B cell (primary cell): ENCODE measurements around the gene GADD45B. TPM values are rescaled to one million over a fixed set of nuclear protein-coding genes. Genes with fewer than 3 reads are reported as not detected.

Experiments
- ATAC-seq: fragments of 200-7000 bp; cut with Tn5 transposase; one replicate; pipeline ENCODE4 v1.10.0; 2021; ENCODE audit warnings: low read depth, mild to moderate bottlenecking, moderate number of reproducible peaks, moderate library complexity
- CTCF ChIA-PET: fragments of 350-600 bp; sonication (Branson Sonifier 250); formaldehyde crosslinking; loops from one replicate; lab custom pipeline; 2021; ENCODE audit warnings: antibody characterized with exemption, inconsistent platforms; lab: Charles Lee
- POLR2A ChIA-PET: fragments of 350-600 bp; sonication (Branson Sonifier 250); formaldehyde crosslinking; loops from one replicate; lab custom pipeline; 2021; ENCODE audit warnings: antibody characterized with exemption; lab: Charles Lee
- DNase-seq: peaks from one replicate; pipeline ENCODE4 v3.0.0; 2013
- H2AFZ ChIP-seq: 2 replicates; pipeline ENCODE4 v1.6.1; 2012; ENCODE audit warnings: mild to moderate bottlenecking, low read depth, low read length; ENCODE audit not compliant: insufficient read depth, poor library complexity, severe bottlenecking
- H3K27ac ChIP-seq, 2 donors: 1 replicate in 1 of 2; 2 replicates in 1 of 2; pipeline ENCODE4 v1.5.1; 2012 to 2013; ENCODE audit warnings: low read length in 2 of 2, mild to moderate bottlenecking in 2 of 2, moderate library complexity in 1 of 2
- H3K27me3 ChIP-seq, 4 experiments: fragments of 200-600 bp in 1 of 4; sonication (generic) in 1 of 4; replicated peaks in 1 of 4; 1 replicate in 2 of 4; 2 replicates in 2 of 4; pipeline versions ENCODE4 v1.6.1 to v1.7.0; 2013 to 2016; ENCODE audit warnings: low read length in 3 of 4, mild to moderate bottlenecking in 2 of 4, mixed read lengths in 1 of 4, moderate library complexity in 1 of 4; ENCODE audit not compliant: insufficient read depth in 4 of 4, control insufficient read depth in 3 of 4; ENCODE audit errors: control extremely low read depth in 1 of 4
- H3K36me3 ChIP-seq, 2 experiments: replicated peaks in 1 of 2; 1 replicate in 1 of 2; 2 replicates in 1 of 2; pipeline versions ENCODE4 v1.6.1 to v1.7.1; 2013; ENCODE audit warnings: low read length in 1 of 2; ENCODE audit not compliant: insufficient read depth in 2 of 2, control insufficient read depth in 1 of 2; ENCODE audit errors: control extremely low read depth in 1 of 2, extremely low read depth in 1 of 2
- H3K4me1 ChIP-seq, 2 donors: fragments of 200-600 bp in 1 of 2; sonication (generic) in 1 of 2; 1 replicate in 1 of 2; 2 replicates in 1 of 2; pipeline versions ENCODE4 v1.5.1 to v1.6.1; 2013 to 2017; ENCODE audit warnings: low read length in 2 of 2; ENCODE audit not compliant: control insufficient read depth in 2 of 2, insufficient read depth in 2 of 2
- H3K4me2 ChIP-seq: replicated peaks from 2 replicates; pipeline ENCODE3; 2012; ENCODE audit warnings: mild to moderate bottlenecking, low read depth, low read length; ENCODE audit not compliant: poor library complexity, severe bottlenecking
- H3K4me3 ChIP-seq, 5 experiments: fragments of 200-600 bp in 1 of 5; sonication (generic) in 1 of 5; 1 replicate in 3 of 5; 2 replicates in 2 of 5; pipeline versions ENCODE4 v1.5.1 to v1.7.0; 2011 to 2016; ENCODE audit warnings: low read length in 4 of 5, mild to moderate bottlenecking in 4 of 5, low read depth in 2 of 5, control low read depth in 1 of 5, moderate library complexity in 1 of 5; ENCODE audit not compliant: insufficient read depth in 1 of 5; ENCODE audit errors: control extremely low read depth in 1 of 5, extremely low read depth in 1 of 5
- H3K79me2 ChIP-seq: fragments of 200-600 bp; sonication (generic); one replicate; pipeline ENCODE4 v1.6.0; 2016; ENCODE audit warnings: low read length; ENCODE audit not compliant: control insufficient read depth, insufficient read depth
- H3K9ac ChIP-seq: fragments of 200-600 bp; sonication (generic); 2 replicates; pipeline ENCODE4 v1.6.1; 2017; ENCODE audit warnings: mild to moderate bottlenecking, low read length, moderate library complexity
- H3K9me3 ChIP-seq, 3 donors: one replicate each; pipeline versions ENCODE4 v1.6.1 to v1.7.1; 2013; ENCODE audit warnings: low read length in 2 of 3; ENCODE audit not compliant: control insufficient read depth in 2 of 3, insufficient read depth in 1 of 3; ENCODE audit errors: control extremely low read depth in 1 of 3
- H4K20me1 ChIP-seq: 2 replicates; pipeline ENCODE4 v1.6.0; 2012; ENCODE audit warnings: mild to moderate bottlenecking, low read length; ENCODE audit not compliant: insufficient read depth, control insufficient read depth, poor library complexity, severe bottlenecking
- H3K27ac Mint-ChIP-seq: one replicate; pipeline ENCODE4 v1.8.0; 2021; ENCODE audit warnings: mixed read lengths
- H3K27me3 Mint-ChIP-seq: one replicate; pipeline ENCODE4 v1.8.0; 2021; ENCODE audit warnings: mixed read lengths
- H3K4me1 Mint-ChIP-seq: one replicate; pipeline ENCODE4 v1.8.0; 2021; ENCODE audit warnings: mixed read lengths
- H3K4me3 Mint-ChIP-seq: one replicate; pipeline ENCODE4 v1.8.0; 2021; ENCODE audit warnings: mixed read lengths
- H3K9me3 Mint-ChIP-seq: one replicate; pipeline ENCODE4 v1.8.0; 2022; ENCODE audit warnings: mixed read lengths; ENCODE audit not compliant: insufficient read depth
- EZH2 ChIP-seq: IDR thresholded peaks from 2 replicates; pipeline ENCODE4 v1.6.1; 2012; ENCODE audit warnings: borderline replicate concordance, low read depth, mild to moderate bottlenecking, moderate library complexity, low read length; ENCODE audit not compliant: insufficient read depth, poor library complexity, severe bottlenecking
- WGBS: methylation state at CpG from one replicate; pipeline ENCODE4 v1.1.5; 2013; ENCODE audit warnings: missing lambda C conversion rate; ENCODE audit not compliant: insufficient coverage; 5-methylcytosine and 5-hydroxymethylcytosine counted together
- intact Hi-C: fragments of 100-400 bp; cut with micrococcal nuclease; formaldehyde crosslinking; loops from one replicate; pipeline ENCODE4 v1.10.0; 2022
- polyA plus RNA-seq: library from polyadenylated mRNA; depleted of rRNA; stranded (reverse); fragments of >200 nt; gene quantifications from 2 replicates; pipeline ENCODE4 v1.2.3, GENCODE V29; 2012
- total RNA-seq, 2 donors: library from RNA; stranded (reverse); fragments of 120-200 nt in 1 of 2; gene quantifications; 1 replicate in 1 of 2; 2 replicates in 1 of 2; pipeline versions ENCODE4 v1.2.3 to v1.2.4, GENCODE V29; 2013 to 2022
- TF ChIP-seq, protein P1 (sequence below): fragments of 200-600 bp; IDR thresholded peaks from one replicate; pipeline ENCODE4 v1.8.0; 2022; ENCODE audit warnings: antibody characterized with exemption, mild to moderate bottlenecking

GADD45B gene
- total and polyA plus RNA-seq, 2 donors (not counting 1 experiment from before 2014, with no cell fraction given) = 166 to 215 TPM

DNA sequence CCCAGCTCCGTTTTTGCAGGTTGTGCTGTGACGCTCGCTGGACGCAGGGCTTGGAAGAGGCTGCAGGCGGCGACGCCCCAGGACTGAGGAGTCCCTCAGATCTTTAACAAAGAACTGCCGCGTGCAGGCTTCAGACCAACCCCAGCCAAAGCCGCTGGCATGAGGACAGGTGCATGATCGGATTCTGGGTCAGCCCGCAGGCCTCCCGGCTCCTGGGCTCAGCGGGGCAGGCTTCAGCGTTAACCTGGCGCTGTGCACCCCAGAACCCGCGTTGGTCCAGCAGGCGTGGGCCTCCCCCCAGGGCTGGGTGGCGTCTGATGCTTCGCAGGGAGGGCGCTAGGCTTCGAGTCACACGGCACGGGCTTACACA, 47.6 kb upstream of the GADD45B start:
- Histone ChIP-seq H3K4me2 (peak overlapping the region; percentile 97), H3K27ac (peak overlapping the region in 1 of 2 donors; percentile 75), H3K27me3 (no peaks in the 10 kb centered on the region), H4K20me1 (peaks cover 21% of the 10 kb centered on the region), H3K4me1 (peaks cover 15 to 21% of the 10 kb centered on the region in 2 donors), H2AFZ (peak overlapping the region; percentile 82), H3K79me2 (peaks cover 25% of the 10 kb centered on the region), H3K36me3 (peaks cover 0 to 12% of the 10 kb centered on the region in 2 experiments), H3K9me3 (no peaks in the 10 kb centered on the region), H3K4me3 (peak overlapping the region in 4 of 5 experiments; percentile 74 to 90 (median 78)), H3K9ac (peak overlapping the region; percentile 98)
- peak overlapping the region; percentile 96 for H3K4me3 Mint-ChIP-seq
- H3K4me1 Mint-ChIP-seq = peaks cover 11% of the 10 kb centered on the region
- peak overlapping the region; percentile 37 for H3K27ac Mint-ChIP-seq
- ChIA-PET POLR2A (interaction anchor here (0.6 to 1.5 kb wide), 6 partner anchors 28 to 486 kb away, joined by 3 to 7 read pairs (median 4); partner anchors contain the start of gene LMNB2), CTCF (interaction anchor here (0.8 to 1.4 kb wide), 5 partner anchors 26 to 277 kb away, joined by 3 to 7 read pairs (median 5); partner anchors contain the start of genes AP3D1 and LMNB2)
- intact Hi-C loops = loop anchor here (5.0 kb wide), 1 partner anchor 616 kb away; the partner anchor contains the start of gene ATP8B3
- ATAC-seq (no peak), DNase-seq (no peak)
- 81% methylated on average over 21 of the region's 25 CpGs for WGBS
- no peaks in the 10 kb centered on the region for H3K9me3 Mint-ChIP-seq
- no peaks in the 10 kb centered on the region for H3K27me3 Mint-ChIP-seq
- TF ChIP-seq EZH2 = no peak
- TF ChIP-seq, protein P1, sequence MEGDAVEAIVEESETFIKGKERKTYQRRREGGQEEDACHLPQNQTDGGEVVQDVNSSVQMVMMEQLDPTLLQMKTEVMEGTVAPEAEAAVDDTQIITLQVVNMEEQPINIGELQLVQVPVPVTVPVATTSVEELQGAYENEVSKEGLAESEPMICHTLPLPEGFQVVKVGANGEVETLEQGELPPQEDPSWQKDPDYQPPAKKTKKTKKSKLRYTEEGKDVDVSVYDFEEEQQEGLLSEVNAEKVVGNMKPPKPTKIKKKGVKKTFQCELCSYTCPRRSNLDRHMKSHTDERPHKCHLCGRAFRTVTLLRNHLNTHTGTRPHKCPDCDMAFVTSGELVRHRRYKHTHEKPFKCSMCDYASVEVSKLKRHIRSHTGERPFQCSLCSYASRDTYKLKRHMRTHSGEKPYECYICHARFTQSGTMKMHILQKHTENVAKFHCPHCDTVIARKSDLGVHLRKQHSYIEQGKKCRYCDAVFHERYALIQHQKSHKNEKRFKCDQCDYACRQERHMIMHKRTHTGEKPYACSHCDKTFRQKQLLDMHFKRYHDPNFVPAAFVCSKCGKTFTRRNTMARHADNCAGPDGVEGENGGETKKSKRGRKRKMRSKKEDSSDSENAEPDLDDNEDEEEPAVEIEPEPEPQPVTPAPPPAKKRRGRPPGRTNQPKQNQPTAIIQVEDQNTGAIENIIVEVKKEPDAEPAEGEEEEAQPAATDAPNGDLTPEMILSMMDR = no peak
